Stimulated activated CD4-positive, alpha-beta T cell treated with anti-CD3 and anti-CD28 coated beads, Interleukin-4, amount 100 ng/mL, for 24 hours (primary cell): Measurements from ENCODE around the gene PHETA1.

Source experiments
- DNase-seq: peaks from one replicate; pipeline ENCODE4 v3.0.0-alpha.2; 2020

The PHETA1 gene

GRCh38 chr12:111368788-111369495 is at the start of gene PHETA1:
Gene PHETA1, minus strand, starts transcription at chr12:111369095. Its CDS starts 5,668 bp downstream, at chr12:111363427.
- DNase-seq = peak; percentile 86

GRCh38 chr12:111418594-111418880 is 49.6 kb upstream of the PHETA1 start:
- DNase-seq = no peak

GRCh38 chr12:111417784-111418593 is 49.1 kb upstream of the PHETA1 start:
- no peak for DNase-seq

- no peak for DNase-seq
Measured at GRCh38 chr12:111417290-111417689, 48.4 kb upstream of the PHETA1 start.

- no peak for DNase-seq
Measured at GRCh38 chr12:111414711-111415252, 45.9 kb upstream of the PHETA1 start.

- DNase-seq = no peak
Measured at GRCh38 chr12:111413442-111414086, 44.7 kb upstream of the PHETA1 start.

- no peak for DNase-seq
Measured at GRCh38 chr12:111412830-111413441, 44.0 kb upstream of the PHETA1 start.

- no peak for DNase-seq
Measured at GRCh38 chr12:111412007-111412829, 43.3 kb upstream of the PHETA1 start.

- DNase-seq = no peak
Measured at GRCh38 chr12:111411185-111411764, 42.4 kb upstream of the PHETA1 start.

GRCh38 chr12:111410431-111411184 is 41.7 kb upstream of the PHETA1 start:
- DNase-seq = no peak

GRCh38 chr12:111409780-111410430 is 41.0 kb upstream of the PHETA1 start:
- DNase-seq = peak; percentile 46

GRCh38 chr12:111409403-111409779 is 40.5 kb upstream of the PHETA1 start:
- no peak for DNase-seq

- DNase-seq = no peak
Measured at GRCh38 chr12:111408686-111409402, 39.9 kb upstream of the PHETA1 start.

GRCh38 chr12:111408116-111408440 is 39.2 kb upstream of the PHETA1 start:
- no peak for DNase-seq

GRCh38 chr12:111407377-111408115 is 38.7 kb upstream of the PHETA1 start:
- DNase-seq = no peak

- DNase-seq = peak; percentile 64
Measured at GRCh38 chr12:111406474-111407376, 37.8 kb upstream of the PHETA1 start.

GRCh38 chr12:111405859-111406473 is 37.1 kb upstream of the PHETA1 start, which contains the start of gene SH2B3:
Gene SH2B3, plus strand, starts transcription at chr12:111405923. Its CDS starts 12,223 bp downstream, at chr12:111418146.
- DNase-seq = peak; percentile 78
